HT1080 (cell line): Measurements from ENCODE around the gene SPRR2E. TPM values are rescaled to one million over a fixed set of nuclear protein-coding genes. Genes with fewer than 3 reads are reported as not detected.
"Not testable (repeated sequence)": the region's sequence is repeated elsewhere in the genome, so short reads cannot be mapped to it uniquely, and the experiment has no call there.

ENCODE experiments used
- DNase-seq: peaks from one replicate; pipeline ENCODE4 v3.0.0-alpha.2; 2015; ENCODE audit warnings: low read depth
- small RNA-seq: library from RNA; depleted of rRNA; stranded (forward); fragments of <200 nt; gene quantifications from one replicate; pipeline ENCODE3, GENCODE V24; 2014
- total RNA-seq: library from RNA; depleted of rRNA; stranded (reverse); fragments of >200 nt; shearing (Covaris generic); gene quantifications from 2 replicates; pipeline ENCODE4 v1.2.3, GENCODE V29; 2014; rRNA removed

SPRR2E gene
- total RNA-seq, 1 experiment from 2014 or later, result not detected

GRCh38 chr1:153070243-153070642, 24.1 kb downstream of the SPRR2E start:
- DNase-seq, result no peak

GRCh38 chr1:153058826-153059784, 35.2 kb downstream of the SPRR2E start:
- DNase-seq, result no peak

DNA sequence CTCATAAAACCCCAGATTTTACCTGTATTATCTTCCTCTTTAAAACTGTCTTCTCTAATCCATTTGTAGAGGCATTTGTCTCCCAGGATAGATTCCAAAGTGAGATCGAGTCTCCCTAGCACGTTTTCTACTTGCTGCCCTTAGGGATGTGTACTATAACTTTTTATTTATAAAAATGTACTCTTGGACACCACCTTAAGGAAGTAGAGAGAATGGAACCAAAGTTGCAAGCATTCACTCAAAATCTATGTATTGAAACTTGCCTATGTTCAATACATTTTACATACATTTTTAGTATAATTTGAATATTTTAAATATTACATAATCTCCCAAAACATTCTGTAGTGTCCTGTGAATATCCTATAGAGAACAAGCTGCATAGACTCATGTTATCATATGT, 36.2 kb downstream of the SPRR2E start:
- no peak for DNase-seq

GRCh38 chr1:153057375-153057774, 37.0 kb downstream of the SPRR2E start, which contains the start of gene SPRR2A:
Gene SPRR2A, minus strand, starts transcription at chr1:153057512. Its CDS starts 777 bp downstream, at chr1:153056735.
- no peak for DNase-seq

DNA sequence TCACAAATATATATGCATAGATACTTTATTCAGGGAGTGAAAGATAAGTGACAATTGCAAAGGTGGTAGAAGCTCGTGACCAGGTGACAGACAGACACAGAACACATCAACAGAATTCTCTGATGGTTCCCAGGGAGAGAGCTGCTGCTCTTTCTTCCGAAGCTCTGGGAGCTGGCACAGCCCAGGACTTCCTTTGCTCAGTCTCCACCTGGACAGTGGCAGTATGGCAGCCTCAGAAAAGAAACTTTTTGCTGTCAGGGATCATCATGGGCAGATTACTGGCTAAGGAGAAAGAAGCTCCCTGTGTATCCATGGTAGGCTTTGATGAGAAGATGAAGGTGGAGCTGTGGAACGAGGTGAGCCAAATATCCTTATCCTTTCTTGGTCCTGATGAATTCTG, 38.2 kb downstream of the SPRR2E start:
- DNase-seq, result not testable (repeated sequence)

DNA sequence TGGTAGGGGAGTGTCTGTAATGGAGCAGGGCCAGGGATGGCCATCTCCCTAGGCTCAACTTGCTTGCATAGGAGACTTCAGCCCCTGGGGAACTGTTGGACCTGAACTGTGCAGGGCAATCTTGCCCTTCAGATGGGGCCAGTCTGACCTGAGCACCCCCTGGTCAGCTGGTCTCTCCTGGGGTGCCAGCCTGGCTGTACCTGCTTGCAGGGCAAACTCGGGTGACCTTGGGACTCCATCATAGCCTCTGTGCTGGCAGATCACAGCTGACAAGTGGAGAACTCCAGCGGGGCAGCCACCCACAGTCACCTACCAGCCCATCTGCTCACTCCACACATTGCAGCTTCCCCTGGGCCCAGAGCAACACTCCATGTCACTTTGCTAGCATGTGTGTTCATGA, 45.1 kb downstream of the SPRR2E start:
- DNase-seq, result no peak

Small RNA genes within 50 kb of the gene (small RNA-seq; reads per million reads assigned to genes)
- not detected for gene SPRR2C

Other genes with a start within 250 kb of the SPRR2E start
- gene LCE7A, start 234.5 kb downstream of the SPRR2E start, total RNA-seq, result not detected in 2 replicates
- not detected in 2 replicates for gene SMCP, start 216.2 kb downstream of the SPRR2E start, total RNA-seq
- 0.26 and 0.33 TPM in 2 replicates for gene IVL, start 186.0 kb downstream of the SPRR2E start, total RNA-seq
- not detected in 2 replicates for gene SPRR5, start 147.3 kb downstream of the SPRR2E start, total RNA-seq
- not detected in 2 replicates for gene SPRR4, start 123.9 kb downstream of the SPRR2E start, total RNA-seq
- gene SPRR1A, start 110.4 kb downstream of the SPRR2E start, total RNA-seq, result not detected in 2 replicates
- gene SPRR3, start 92.8 kb downstream of the SPRR2E start, total RNA-seq, result not detected in 2 replicates
- gene SPRR1B, start 63.3 kb downstream of the SPRR2E start, total RNA-seq, result not detected in 2 replicates
- 1.5 TPM in 1 of 2 replicates, not detected in the other for gene SPRR2D, start 53.4 kb downstream of the SPRR2E start, total RNA-seq
- gene SPRR2A, start 37.0 kb downstream of the SPRR2E start, total RNA-seq, result not detected in 2 replicates
- gene SPRR2B, start 22.9 kb downstream of the SPRR2E start, total RNA-seq, result not detected in 2 replicates
- not detected in 2 replicates for gene SPRR2F, start 19.0 kb upstream of the SPRR2E start, total RNA-seq
- not detected in 2 replicates for gene SPRR2G, start 56.4 kb upstream of the SPRR2E start, total RNA-seq
- not detected in 2 replicates for gene LELP1, start 108.9 kb upstream of the SPRR2E start, total RNA-seq
- gene PRR9, start 123.1 kb upstream of the SPRR2E start, total RNA-seq, result 1.3 and 2.0 TPM in 2 replicates
- not detected in 2 replicates for gene LORICRIN, start 165.2 kb upstream of the SPRR2E start, total RNA-seq
- not detected in 2 replicates for gene PGLYRP3, start 218.4 kb upstream of the SPRR2E start, total RNA-seq